Activated T-helper 1 cell treated with anti-CD3 and anti-CD28 coated beads, Interleukin-2, amount 50 U/mL, for 16 hours (primary cell): Measurements from ENCODE around the gene DLGAP1.

Experiments used
- DNase-seq, 2 donors: peaks; one replicate each; pipeline ENCODE4 v3.0.0-alpha.2; 2020; ENCODE audit warnings: low read depth in 1 of 2, low spot score in 1 of 2

The DLGAP1 gene

DNA sequence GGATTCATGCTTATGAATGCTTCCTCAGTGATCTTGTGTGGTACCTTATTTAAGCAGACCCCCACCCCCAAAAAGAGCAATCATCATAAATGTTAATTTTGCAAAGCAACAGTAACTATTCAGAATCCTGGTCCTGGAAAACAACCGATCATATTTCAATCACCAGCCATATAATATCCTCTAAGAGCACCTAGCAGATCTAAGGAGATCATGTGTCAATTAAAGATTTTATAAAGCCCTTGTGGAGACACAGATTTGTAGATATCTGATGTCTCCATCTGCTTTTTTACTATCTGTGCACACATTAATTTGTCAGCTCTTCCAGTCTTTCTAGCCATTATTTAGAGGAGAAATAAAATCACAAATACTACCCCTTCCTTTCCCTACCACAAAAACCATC is 581.4 kb downstream of the DLGAP1 start:
- no peak for DNase-seq

DNA sequence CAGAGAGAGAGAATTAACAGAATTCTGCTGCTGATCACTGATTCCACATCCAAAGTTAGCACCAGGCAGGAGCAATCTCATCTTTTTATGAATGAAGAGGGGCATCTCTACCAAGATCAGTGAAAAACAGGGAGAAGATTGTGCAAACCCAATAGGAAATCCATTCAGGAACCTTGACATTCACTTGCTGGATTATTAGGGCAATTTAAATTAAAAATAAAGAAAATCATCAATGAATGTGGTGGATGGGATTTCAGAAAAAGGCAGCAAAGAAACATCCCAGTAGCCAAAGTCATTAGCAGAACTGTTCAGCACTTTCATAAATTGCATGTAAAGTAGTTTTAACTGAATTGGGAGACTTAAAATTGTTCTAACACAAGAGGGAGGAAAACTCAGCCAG is 581.9 kb downstream of the DLGAP1 start:
- DNase-seq = no peak

DNA sequence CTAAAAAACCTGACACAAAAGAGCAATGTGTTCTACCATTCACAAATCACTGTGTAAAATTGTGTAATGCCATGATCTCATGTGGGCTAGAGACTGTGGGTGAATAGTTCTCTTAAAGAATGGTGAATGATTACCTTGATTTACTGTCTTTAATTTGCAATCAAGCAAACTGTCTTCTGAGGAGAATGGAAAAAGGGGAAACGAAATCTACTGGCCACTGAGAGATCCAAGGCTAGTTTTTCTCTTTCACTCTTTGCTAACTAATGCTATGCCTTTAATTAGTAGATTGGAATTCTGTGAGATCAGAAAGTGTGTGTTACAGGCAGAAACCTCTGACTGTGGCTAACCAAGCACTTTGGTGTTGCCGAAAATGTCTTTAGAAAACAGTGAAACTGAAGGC is 582.5 kb downstream of the DLGAP1 start:
- no peak for DNase-seq

DNA sequence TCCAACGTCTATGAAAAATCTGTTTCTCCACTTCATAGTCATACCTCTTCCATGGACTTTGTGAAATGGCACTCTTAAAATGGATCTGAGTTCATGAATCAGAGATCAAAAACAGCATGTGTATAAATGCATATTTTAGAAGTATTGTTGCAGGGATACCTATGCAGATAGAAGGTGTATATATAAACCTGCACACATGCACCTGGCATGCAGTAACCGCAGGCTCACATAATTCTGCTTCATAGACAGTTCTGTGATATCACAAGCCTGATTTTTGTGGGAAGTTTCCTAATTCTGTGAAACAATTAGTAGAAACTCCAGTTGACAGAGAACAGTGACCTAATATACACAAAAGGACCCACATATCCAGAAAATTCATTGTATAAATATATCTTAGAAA is 583.4 kb downstream of the DLGAP1 start:
- DNase-seq = no peak

DNA sequence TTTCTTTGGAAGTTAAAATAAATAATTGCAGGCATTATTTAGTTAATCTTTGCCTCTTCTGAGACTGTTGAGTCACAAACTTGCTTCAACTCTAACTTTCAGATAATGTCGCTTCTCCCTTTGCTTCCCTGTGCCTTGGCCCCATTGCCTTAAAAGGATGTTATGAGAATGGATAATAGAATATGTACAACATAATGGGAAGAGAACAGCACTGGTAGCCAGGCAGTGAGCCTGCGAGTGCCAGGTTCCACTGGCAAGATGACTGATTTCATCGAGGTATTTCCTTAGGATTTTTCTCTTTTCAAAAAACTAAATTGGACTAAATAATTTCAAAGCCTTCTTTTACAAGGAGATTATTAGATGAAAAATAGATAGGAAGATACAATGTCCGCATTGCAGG is 584.2 kb downstream of the DLGAP1 start:
- DNase-seq = no peak

DNA sequence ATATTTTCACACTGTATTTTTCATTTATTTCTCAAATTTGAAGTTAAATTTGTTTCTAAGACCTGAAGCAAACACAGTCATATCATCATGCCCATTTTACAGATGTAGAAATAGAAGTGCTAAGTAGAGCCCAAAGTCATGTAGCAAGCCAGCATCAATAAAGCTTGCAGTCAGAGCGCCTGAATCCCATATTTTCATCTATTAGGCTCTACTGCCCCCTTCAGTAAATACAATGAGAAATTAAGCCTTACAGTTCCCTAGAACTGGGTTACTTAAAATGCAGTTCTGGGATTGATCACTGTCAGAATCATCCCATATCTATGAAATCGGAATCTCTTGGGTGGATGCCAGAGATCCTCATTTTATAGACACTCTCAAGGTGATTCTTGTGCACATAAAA is 585.3 kb downstream of the DLGAP1 start:
- no peak for DNase-seq

DNA sequence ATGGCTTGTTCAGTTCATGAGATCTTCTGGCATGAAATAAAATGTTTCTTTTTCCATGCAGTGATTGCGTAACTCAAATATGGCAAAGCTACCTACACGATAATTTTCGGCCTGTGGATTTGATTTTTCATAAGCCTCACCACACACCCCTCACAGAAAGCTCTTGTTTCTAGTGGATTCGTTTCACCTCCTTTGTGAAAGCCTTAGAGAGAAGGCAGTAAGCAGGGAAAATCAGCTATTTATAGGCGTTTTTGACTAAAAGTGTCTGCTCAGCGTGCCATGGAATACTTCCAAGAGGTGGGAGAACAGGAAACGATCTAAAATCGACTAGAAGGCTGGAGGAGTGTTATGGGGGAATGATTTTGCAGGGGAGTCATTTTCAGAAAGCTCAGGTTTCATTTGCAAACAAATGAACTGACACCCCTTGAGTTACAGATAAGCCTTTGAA is 587.2 kb downstream of the DLGAP1 start:
- DNase-seq = no peak

DNA sequence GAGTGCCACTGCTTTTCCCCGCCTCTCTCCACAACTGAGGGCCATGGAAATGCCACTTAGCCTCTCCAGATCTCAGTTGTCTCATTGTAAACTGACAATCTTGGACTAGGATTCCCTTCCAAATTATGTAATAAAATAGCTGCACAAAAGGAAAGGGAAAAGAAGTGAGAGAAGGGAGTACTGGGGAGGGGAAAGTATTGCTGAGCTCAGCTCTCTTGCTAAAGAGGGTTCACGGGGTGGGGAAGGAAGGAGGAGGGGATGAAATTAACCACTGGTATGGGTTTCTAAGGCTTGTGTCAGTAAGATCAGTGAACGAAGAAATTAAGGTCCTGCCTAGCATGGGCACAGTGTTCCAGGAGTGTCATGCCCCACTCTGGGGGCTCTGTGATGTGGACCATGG is 587.9 kb downstream of the DLGAP1 start:
- no peak for DNase-seq

DNA sequence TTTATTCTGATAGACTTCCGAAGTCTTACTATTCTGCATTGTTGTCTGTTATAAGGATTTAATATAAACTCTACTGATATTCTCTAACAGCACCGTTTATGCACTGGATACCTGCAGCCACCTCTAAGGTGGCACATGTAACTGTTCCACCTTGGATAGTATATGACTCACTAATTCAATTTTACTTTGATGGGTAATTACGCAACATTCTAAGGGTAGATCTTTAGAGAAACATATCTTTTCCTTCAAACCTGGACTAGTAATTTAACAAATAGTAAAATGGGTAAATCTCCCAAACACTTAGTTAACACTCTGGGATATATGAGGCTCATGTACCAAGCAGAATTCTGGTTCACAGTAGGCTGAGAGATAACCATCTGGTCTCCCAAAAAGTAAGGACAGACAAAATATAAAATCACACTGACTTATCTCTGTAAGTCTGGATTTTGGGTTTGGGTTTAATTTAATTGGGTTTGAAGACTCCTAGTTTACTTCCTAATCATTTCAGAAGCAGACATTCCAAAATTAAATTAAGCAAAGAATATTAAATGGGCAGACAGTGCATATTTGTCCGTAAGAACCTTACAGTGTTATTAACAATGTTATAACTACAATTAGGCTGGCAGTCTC is 590.3 kb downstream of the DLGAP1 start:
- DNase-seq = no peak

DNA sequence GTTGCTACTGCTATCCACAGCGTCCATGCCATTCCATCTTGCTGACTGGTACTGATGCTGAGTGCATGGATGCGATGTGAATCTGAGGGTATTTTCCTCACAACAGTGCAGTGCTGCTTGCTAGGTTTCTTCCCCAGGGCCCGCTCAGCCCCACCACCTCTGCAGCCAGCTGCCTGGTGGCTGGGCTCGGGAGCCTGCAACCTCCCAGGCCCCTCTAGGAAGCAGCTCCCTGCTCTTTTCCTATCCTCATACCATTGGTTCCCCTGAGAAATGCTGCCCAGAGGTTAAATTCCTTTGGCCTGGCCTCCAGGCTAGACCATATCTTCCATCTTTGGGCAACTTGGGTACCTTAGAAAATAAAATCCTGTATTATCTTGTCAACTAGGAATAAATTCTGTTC is 591.5 kb downstream of the DLGAP1 start:
- no peak for DNase-seq

DNA sequence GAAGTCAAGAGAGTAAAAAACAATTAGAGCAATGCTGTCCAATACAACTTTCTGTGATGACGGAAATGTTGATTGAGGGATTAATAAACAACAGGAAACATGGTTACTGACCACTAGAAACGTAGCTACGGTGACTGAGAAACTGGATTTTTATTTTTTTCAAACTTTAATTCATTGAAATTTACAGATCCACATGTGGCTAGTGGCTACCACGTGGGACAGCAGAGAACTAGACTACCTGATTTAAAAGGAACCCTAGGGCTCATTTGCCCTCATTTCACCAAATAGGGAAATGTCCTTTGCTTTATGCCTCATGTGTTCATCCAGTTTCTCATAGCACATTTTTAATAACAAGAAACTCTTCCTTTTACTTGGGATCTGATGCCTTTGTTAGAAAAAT is 592.1 kb downstream of the DLGAP1 start:
- DNase-seq = no peak

DNA sequence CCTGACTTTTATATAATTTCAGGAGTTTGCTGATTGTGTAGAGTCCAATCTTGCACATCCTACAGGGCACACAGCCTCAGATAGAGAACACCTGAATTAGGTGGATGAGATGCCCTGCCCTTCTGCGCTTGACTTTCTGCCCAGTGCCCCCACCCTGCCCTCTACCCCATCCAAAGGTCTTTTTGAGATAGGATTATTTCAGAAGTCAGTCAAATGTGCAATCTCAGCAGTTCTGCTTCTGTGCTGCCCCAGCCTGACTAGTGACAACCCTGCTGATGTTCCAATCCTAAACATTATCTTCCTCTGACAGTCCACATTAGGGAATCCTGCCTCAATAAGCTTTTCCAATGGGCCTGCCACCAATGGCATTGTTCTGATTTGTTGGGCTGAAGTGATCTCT is 593.6 kb downstream of the DLGAP1 start:
- DNase-seq = no peak

DNA sequence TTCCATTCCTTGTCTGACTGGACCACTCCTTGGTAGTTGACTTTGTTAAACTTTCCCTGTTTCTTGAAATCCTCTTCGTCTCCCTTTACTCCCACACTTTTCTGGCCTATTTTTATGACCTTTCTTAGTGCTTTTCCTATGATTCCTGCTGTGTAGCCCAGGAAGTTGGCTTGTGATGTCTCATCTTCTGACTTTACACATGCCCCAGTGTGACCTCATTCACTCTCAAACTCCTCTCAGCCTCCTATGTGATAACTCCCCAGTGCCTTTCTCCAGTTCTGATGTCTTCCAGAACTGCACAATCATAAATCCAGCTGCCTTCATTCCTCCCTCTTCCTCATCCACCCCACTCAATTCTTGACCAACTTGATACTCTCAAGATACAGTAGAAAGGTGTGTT is 597.6 kb downstream of the DLGAP1 start:
- DNase-seq = no peak

DNA sequence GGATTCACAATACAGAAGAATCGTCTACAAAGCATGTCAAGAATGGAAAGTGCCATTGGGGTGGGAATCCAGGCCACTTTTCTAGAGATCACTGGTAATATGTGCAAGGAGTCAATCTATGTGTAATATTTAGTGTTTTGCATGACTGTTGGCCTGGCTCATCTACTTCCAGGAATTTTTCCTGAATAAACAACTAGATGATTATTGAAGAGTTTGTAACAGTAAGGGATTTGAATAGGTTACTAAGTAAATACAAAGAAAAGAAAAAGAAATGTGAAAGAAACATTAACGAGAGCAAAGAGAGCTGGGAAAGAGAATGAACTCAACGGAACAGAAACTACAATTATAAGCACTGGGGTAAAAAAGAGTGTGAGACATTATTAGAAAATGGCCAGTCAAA is 599.1 kb downstream of the DLGAP1 start:
- no peak for DNase-seq

DNA sequence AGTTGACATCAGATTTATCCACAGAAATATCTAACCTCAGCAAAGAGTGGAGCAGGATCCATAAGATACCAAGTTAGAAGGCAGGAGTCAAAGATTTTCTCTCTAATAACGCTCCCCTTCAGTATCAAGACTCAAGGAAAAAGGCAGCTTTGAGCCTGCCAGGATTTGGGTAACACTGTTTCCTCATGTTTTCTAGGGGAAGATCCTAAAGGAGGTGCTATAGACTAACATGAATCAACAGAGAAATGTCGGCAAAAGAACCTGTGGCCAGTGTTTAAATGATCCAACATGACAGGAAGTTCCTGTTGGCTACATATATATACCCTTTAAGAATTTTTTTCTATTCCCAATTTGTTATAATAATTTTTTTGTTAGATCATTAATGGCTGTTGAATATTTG is 602.8 kb downstream of the DLGAP1 start:
- DNase-seq = no peak

DNA sequence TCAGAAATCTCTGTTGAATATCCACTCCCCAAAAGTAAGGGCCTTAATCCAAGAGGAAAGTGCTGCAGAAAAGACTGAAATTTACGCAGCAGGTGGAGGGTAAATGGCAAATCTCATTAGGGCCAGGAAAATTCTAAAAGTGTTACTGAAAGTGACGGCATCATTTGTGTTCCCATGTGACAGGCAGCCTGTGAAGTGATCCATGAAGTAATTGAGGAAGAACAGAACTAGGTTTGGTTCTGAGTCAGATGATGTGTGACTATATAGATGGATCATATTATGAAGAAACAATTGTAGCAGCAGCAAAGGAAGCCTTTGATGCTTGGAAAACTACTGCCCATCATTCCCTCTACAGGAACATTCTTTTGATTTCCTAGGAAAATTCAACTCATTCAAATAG is 603.9 kb downstream of the DLGAP1 start:
- no peak for DNase-seq

DNA sequence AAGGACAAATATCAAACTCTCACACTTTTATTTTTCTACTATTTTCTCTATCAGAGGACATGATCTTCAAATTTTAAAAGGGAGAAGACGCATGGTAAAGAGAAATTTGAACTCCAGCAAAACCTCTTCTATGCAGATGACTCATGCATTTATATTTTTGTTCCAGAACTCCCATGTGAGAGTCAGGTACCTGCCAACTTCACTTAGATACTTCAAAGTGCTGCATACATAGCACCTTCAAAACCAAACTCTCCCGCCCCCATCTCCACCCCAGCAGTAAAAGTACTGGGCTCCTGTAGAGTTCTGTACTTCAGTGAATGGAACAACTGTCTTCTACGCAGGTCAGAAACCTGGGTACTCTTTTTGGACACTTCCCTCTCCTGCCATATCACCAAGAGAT is 606.8 kb downstream of the DLGAP1 start:
- DNase-seq = no peak

DNA sequence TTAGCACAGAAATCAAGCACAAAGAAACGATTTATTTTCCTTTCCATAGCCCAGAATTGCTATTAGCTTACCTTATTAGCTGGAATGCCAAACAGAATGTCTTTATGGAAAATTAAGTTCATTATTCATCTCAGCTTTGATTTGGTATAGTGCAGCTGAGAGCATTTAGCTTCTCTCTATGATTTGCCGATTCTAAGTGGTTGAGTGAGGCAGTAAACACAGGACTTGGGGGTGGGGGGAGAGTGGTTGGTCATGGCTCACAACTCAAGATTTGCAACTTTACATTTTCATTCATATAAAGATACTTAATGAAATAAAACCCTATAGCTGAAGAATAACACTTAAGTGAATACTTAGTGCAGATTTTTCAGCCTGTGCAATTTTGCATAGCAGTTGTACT is 609.9 kb downstream of the DLGAP1 start:
- no peak for DNase-seq

DNA sequence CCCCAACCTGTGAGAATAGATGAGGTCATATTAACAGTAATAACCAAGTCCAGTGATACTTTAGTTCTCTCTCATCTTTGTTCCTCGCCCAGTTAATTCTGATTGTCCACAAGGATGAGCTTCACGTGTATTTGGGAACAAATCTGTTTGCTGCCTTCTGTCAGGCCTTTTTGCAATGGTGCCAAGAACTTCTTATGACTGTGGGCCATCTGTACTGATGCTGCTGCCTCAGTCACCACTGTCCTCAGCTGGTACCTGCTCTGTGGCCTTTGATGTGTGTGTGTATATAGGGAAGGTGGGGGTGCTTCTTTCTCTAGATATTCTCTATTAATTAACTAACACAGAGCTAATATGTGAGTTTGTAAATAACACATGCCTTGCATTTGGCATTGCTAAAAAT is 612.3 kb downstream of the DLGAP1 start:
- no peak for DNase-seq

DNA sequence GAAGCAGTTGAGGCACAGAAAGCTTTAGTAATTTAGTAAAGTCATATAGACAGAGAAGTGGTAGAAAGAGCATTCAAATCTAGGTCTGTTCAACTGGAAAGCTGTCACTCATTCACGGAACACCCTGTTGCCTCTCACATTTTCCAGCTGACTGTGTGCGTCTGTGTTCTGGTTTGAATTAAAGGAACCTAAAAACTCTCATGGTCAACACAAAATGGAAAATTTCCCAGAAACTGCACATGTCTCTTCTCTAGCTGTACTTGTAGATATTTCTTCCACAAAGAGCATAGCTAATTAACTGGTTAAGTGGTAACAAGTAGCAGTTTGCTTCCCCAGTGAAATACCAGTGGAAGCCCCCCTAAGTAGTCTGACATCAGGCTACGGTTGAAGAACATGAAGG is 614.3 kb downstream of the DLGAP1 start:
- no peak for DNase-seq

DNA sequence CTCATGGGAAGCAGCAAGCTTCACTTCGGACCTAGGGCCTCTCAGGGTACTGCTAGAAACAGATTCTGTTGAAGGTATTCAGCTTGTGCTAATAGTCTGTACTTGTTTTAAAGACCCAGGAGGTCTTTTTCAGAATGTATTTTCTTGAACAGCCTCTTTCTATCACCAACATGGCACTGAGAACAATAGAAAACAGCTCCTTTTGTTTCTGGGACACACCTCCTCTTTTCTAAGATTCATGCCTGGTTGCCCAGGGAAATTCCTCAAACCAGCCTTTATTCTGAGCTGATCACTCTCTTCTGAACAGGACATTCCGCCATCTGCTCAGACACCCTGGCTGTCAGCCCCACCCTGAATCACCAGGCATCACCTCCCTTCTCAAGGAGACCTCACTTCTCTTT is 615.5 kb downstream of the DLGAP1 start:
- DNase-seq = no peak

DNA sequence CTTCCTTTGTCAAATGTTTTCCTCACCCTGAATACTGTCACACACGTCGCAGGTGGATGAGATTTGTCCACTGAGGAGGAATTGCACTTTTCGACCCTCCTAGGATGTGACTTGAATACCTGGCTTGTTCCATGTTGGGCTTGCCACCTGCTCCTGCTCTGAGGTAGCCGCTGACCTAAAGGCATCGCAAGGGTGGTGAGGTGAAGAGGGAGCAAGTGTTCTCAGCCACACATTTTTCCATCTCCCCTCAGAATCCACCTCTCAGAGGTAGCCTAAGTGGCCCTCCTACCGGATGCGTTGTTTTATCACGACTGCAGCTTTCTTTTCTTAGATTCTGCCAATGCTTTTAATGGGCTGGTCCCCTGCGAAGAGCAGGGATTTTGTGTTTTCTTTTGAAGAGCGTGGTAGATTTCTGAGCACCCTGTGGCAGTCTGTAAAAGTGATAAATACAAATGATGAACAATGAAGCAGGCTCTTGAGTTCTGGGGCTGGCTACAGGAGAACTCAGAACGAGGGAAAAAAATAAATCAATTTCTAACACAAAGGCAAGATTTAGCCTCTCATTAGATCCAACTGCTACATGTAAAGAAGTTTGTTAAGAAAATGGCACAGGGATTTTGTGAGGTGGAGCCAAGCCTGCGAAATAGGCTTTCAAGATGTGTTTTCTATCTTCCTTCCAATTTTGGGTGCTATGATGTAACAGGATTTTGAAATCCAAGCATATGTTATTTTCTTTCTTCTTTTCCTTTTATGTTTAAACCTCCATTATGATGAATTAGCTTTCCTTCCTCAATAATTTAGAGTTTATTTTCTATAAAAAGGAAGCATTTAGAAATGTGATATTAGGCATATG is 618.4 kb downstream of the DLGAP1 start:
- DNase-seq = no peak
